Psoas muscle (tissue), 8 donors: ENCODE measurements around the gene PTH1R. TPM values are rescaled to one million over a fixed set of nuclear protein-coding genes. Genes with fewer than 3 reads are reported as not detected.

Source experiments
- ATAC-seq, 4 donors: fragments of 200-7000 bp; cut with Tn5 transposase; one replicate each; pipeline ENCODE4 v1.9.1; 2020; ENCODE audit warnings: moderate library complexity in 3 of 4, mild to moderate bottlenecking in 2 of 4
- DNase-seq, 2 donors: peaks; one replicate each; pipeline ENCODE4 v3.0.0-alpha.2; 2020
- H3K27ac ChIP-seq: fragments of 200-600 bp; one replicate; pipeline ENCODE4 v1.8.0; 2022
- H3K27me3 ChIP-seq, 3 donors: fragments of 200-600 bp in 1 of 3; one replicate each; pipeline versions ENCODE4 v1.6.1 to v1.8.0; 2013 to 2022; ENCODE audit warnings: low read length in 2 of 3, mild to moderate bottlenecking in 2 of 3, moderate library complexity in 1 of 3; ENCODE audit not compliant: insufficient read depth in 3 of 3
- H3K36me3 ChIP-seq, 2 donors: fragments of 200-600 bp in 1 of 2; one replicate each; pipeline versions ENCODE4 v1.6.1 to v1.8.0; 2013 to 2022; ENCODE audit warnings: low read depth in 1 of 2, mild to moderate bottlenecking in 1 of 2, moderate library complexity in 1 of 2; ENCODE audit not compliant: insufficient read depth in 1 of 2
- H3K4me1 ChIP-seq: fragments of 200-600 bp; one replicate; pipeline ENCODE4 v1.8.0; 2022
- H3K4me3 ChIP-seq: fragments of 200-600 bp; one replicate; pipeline ENCODE4 v1.8.0; 2022; ENCODE audit warnings: mild to moderate bottlenecking
- H3K9me3 ChIP-seq: fragments of 200-600 bp; one replicate; pipeline ENCODE4 v1.8.0; 2022
- CTCF ChIP-seq: fragments of 200-600 bp; IDR thresholded peaks from one replicate; pipeline ENCODE4 v1.8.0; 2022; ENCODE audit warnings: antibody characterized with exemption
- WGBS, 3 donors: extraction: QIAGEN DNeasy Blood & Tissue Kit; methylation state at CpG; one replicate each; pipeline versions ENCODE4 v1.1.6 to v1.1.7; 2013; 5-methylcytosine and 5-hydroxymethylcytosine counted together
- intact Hi-C, 2 donors: fragments of 100-400 bp; cut with DNase I; formaldehyde crosslinking; loops; one replicate each; pipeline versions ENCODE4 v1.11.0 to v1.14.2; 2022
- polyA plus RNA-seq, 3 donors: library from polyadenylated mRNA; stranded (reverse); fragments of 200-250 nt; gene quantifications; one replicate each; pipeline ENCODE4 v1.2.3, GENCODE V29; 2013
- total RNA-seq, 4 donors: library from RNA; stranded (reverse); fragmentation: NEBNext Ultra II Directional in 2 of 4; extraction: Animal tissue kit (Norgen Biotek cat#: 25700) in 2 of 4; gene quantifications; one replicate each; pipeline versions ENCODE4 v1.2.1 to v1.2.4, GENCODE V29; 2021 to 2023
- donor health status: healthy with polysubstance abuse.
- donor health status: DM: no; HTN: no; CAD: no; lungs with moderate emphysema.
- donor health status: Bipolar disorder and iron deficiency.
- donor health status: healthy.
- donor health status: DM: yes; HTN: yes; CAD: no.
- donor health status: DM: no; HTN: no; CAD: no.
- donor health status: DM: no; HTN: no; CAD: no.
- donor health status: DM: yes; HTN: yes; CAD: no.

PTH1R gene
- total and polyA plus RNA-seq, 7 donors, result 1.1 to 5.9 (median 4.2) TPM

- intact Hi-C loops, result loop anchor here (5.0 kb wide), 1 partner anchor 36 kb away; no protein-coding TSS in a partner anchor
- TF ChIP-seq CTCF, result no peak
- DNase-seq (peak in 1 of 2 donors; percentile 46), ATAC-seq (peak in 2 of 4 donors; percentile 20 to 29)
- Histone ChIP-seq H3K9me3 (no peaks in the 10 kb centered on the region), H3K27ac (peak overlapping the region; percentile 77), H3K4me1 (peaks cover 77% of the 10 kb centered on the region), H3K36me3 (peaks cover 0 to 29% of the 10 kb centered on the region in 2 donors), H3K27me3 (no peaks in the 10 kb centered on the region), H3K4me3 (no peak overlapping the region)
- WGBS, 3 donors, result 72 to 84% (median 73%) methylated on average over 5 of the region's 5 CpGs
Measured at GRCh38 chr3:46936733-46937250, 59.3 kb downstream of the PTH1R start.

- peak overlapping the region; percentile 77 for H3K27ac ChIP-seq
- WGBS, 3 donors, result 91 to 96% (median 95%) methylated on average over 2 of the region's 2 CpGs
- intact Hi-C loops, result loop anchor here (5.0 kb wide), 1 partner anchor 34 kb away; no protein-coding TSS in a partner anchor
- H3K27me3 ChIP-seq, result no peaks in the 10 kb centered on the region
- H3K4me3 ChIP-seq, result no peak overlapping the region
- no peak for TF ChIP-seq CTCF
- DNase-seq, result no peak
- H3K36me3 ChIP-seq, result peaks cover 0 to 29% of the 10 kb centered on the region in 2 donors
- H3K4me1 ChIP-seq, result peaks cover 74% of the 10 kb centered on the region
- ATAC-seq, result no peak
- H3K9me3 ChIP-seq, result no peaks in the 10 kb centered on the region
Measured at GRCh38 chr3:46938118-46938517, 60.6 kb downstream of the PTH1R start.

GRCh38 chr3:46939578-46940445 is 62.3 kb downstream of the PTH1R start:
- intact Hi-C loops, result loop anchor here (5.0 kb wide), 1 partner anchor 32 kb away; no protein-coding TSS in a partner anchor
- Histone ChIP-seq H3K4me1 (peaks cover 74% of the 10 kb centered on the region), H3K27ac (peak overlapping the region; percentile 77), H3K36me3 (peaks cover 0 to 29% of the 10 kb centered on the region in 2 donors), H3K27me3 (no peaks in the 10 kb centered on the region), H3K4me3 (no peak overlapping the region), H3K9me3 (no peaks in the 10 kb centered on the region)
- no peak for TF ChIP-seq CTCF
- no peak for ATAC-seq
- peak in 1 of 2 donors; percentile 28 for DNase-seq
- 78 to 82% (median 80%) methylated on average over 12 of the region's 12 CpGs for WGBS, 3 donors

DNA sequence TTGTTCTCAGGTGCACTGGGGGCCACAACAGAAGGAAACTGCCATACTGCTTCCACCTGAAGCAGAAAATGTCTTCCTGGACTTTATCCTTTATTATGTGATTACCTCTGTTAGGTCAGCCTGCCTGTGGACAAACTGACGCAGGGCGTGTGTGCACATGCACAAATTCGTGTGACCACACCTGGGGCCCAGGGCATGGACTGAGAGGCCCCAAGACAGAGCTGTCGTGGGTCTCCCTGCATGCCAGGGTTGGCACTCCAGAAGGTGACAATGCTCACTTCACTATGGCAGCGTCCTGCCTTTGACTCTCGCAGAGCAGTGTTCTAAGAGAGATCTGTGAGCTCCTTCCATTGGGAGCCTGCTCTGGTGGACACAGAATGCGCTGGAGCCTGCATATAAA is 64.6 kb downstream of the PTH1R start:
- DNase-seq (no peak), ATAC-seq (no peak)
- Histone ChIP-seq H3K27ac (peak overlapping the region; percentile 90), H3K4me3 (no peak overlapping the region), H3K36me3 (peaks cover 0 to 25% of the 10 kb centered on the region in 2 donors), H3K9me3 (no peaks in the 10 kb centered on the region), H3K27me3 (no peaks in the 10 kb centered on the region), H3K4me1 (peaks cover 76% of the 10 kb centered on the region)
- no peak for TF ChIP-seq CTCF
- WGBS, 3 donors, result 90 to 92% (median 91%) methylated on average over 7 of the region's 7 CpGs
- intact Hi-C loops, result no loop called here
